ENCODE measurements around the gene SIPA1L3.

DNA sequence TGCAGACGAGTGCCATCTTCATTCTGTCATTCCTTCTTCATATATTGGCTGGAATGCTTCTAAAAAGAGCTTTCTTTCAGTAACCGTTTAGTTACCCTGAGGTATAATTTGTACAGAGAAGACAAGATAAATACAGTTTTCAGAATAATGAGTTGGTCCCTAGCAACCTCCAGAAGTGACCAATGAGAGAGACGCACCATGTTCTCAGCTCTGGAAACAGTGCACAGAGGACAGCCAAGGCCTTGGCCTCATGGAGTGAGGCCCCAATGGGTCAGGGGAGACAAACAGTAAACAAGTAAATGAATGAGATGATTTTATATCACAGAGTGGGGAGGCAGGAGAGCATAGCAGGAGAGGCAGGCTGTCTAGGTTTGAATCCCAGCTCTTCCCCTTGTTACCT, 226.3 kb downstream of the SIPA1L3 start:
- TF ChIP-seq, protein P1, sequence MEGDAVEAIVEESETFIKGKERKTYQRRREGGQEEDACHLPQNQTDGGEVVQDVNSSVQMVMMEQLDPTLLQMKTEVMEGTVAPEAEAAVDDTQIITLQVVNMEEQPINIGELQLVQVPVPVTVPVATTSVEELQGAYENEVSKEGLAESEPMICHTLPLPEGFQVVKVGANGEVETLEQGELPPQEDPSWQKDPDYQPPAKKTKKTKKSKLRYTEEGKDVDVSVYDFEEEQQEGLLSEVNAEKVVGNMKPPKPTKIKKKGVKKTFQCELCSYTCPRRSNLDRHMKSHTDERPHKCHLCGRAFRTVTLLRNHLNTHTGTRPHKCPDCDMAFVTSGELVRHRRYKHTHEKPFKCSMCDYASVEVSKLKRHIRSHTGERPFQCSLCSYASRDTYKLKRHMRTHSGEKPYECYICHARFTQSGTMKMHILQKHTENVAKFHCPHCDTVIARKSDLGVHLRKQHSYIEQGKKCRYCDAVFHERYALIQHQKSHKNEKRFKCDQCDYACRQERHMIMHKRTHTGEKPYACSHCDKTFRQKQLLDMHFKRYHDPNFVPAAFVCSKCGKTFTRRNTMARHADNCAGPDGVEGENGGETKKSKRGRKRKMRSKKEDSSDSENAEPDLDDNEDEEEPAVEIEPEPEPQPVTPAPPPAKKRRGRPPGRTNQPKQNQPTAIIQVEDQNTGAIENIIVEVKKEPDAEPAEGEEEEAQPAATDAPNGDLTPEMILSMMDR (IDR thresholded peaks at IDR 0.05; ENCODE audit: insufficient read depth, low read length, poor library complexity, severe bottlenecking): no peak
- no peak for TF ChIP-seq EZH2phosphoT487 (conservative IDR thresholded peaks at IDR 0.05; ENCODE audit: low read length)

Measured in SU-DHL-6 (cell line).